Mammary epithelial cell (primary cell): ENCODE results near the gene IKZF2.

Source experiments
- CTCF ChIP-seq, 2 donors: IDR thresholded peaks in 1 of 2; conservative IDR thresholded peaks in 1 of 2; 2 replicates each; pipeline ENCODE4 v1.5.1; 2011 to 2012; ENCODE audit warnings: inconsistent platforms in 2 of 2, low read length in 2 of 2, mild to moderate bottlenecking in 2 of 2, control low read depth in 1 of 2, low read depth in 1 of 2; ENCODE audit not compliant: insufficient read depth in 1 of 2; ENCODE audit errors: extremely low read depth in 1 of 2
- EZH2 ChIP-seq: IDR thresholded peaks from 2 replicates; pipeline ENCODE4 v1.6.1; 2012; ENCODE audit warnings: low read length, inconsistent platforms, borderline replicate concordance

GRCh38 chr2:213105212-213105611 lies 46.2 kb downstream of the IKZF2 start:
- TF ChIP-seq CTCF (conservative IDR thresholded peaks at IDR 0.05 in 1 of 2, IDR thresholded peaks at IDR 0.05 in 1 of 2; ENCODE audit: extremely low read depth in 1 of 2, insufficient read depth in 1 of 2, low read depth in 1 of 2, low read length in 2 of 2): no peak
- no peak for TF ChIP-seq EZH2
